Esophagus muscularis mucosa (tissue), 3 donors: Measurements from ENCODE around the gene GDF15.

ENCODE experiments used
- CTCF ChIP-seq, 3 experiments: fragments of 200-600 bp in 2 of 3; fragments of 450-650 bp in 1 of 3; sonication (generic) in 2 of 3; IDR thresholded peaks; one replicate each; pipeline ENCODE4 v1.5.1; 2017 to 2019; ENCODE audit warnings: antibody characterized with exemption in 3 of 3, mild to moderate bottlenecking in 2 of 3, moderate library complexity in 1 of 3
- POLR2A ChIP-seq: fragments of 450-650 bp; IDR thresholded peaks from one replicate; pipeline ENCODE4 v1.6.1; 2017; ENCODE audit warnings: antibody characterized with exemption, moderate library complexity, mild to moderate bottlenecking, low read depth
- POLR2AphosphoS5 ChIP-seq, 2 donors: sonication (generic); formaldehyde crosslinking; IDR thresholded peaks; one replicate each; pipeline ENCODE4 v1.6.1; 2017; ENCODE audit warnings: antibody characterized with exemption in 2 of 2

- TF ChIP-seq CTCF (IDR thresholded peaks at IDR 0.05) (no peak), POLR2AphosphoS5 (IDR thresholded peaks at IDR 0.05) (no peak), POLR2A (no peak)
Observed at GRCh38 chr19:18386543-18387271, 749 bp downstream of the GDF15 start.
